ENCODE results near the gene IFITM5.

The IFITM5 gene

DNA sequence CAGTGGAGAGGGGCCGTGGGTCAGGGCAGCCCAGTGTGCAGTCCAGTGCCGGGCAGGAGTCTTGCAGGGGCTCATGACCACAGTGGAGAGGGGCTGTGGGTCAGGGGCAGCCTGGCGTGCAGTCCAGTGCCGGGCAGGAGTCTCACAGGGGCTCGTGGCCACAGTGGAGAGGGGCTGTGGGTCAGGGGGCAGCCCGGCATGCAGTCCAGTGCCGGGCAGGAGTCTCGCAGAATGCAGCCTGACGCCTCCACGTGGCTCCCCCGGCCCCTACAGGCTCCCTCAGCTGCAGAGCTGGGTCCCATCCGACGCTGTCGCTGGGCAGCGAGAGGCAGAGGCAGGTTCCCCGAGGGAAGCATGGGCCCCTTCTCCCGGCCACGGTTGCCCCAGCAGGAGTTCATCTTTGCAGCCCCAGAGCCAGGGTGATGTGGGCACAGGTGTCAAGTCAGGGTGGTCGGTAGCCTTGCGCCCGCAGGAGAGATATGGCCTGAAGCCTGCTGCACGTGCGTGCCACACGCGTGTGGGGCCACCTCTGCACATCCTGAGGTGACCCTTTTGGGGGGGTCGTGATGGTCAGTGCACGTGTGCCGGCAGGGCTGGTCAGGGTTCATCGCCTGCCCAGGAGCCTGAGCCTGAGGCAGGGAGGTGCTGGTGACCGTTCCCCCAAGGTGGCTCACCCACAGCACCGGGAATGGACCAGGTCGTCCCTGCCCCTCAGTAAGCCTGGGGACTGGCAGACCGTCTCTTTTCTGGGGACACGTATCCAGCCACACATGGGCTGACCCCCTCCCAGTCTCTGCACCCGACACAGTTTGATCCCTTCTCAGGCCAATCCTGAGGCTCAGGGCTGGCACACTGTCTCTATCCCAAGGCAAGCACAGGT lies 2.9 kb downstream of the IFITM5 start:
- H3K27ac ChIP-seq: no peak overlapping the region

DNA sequence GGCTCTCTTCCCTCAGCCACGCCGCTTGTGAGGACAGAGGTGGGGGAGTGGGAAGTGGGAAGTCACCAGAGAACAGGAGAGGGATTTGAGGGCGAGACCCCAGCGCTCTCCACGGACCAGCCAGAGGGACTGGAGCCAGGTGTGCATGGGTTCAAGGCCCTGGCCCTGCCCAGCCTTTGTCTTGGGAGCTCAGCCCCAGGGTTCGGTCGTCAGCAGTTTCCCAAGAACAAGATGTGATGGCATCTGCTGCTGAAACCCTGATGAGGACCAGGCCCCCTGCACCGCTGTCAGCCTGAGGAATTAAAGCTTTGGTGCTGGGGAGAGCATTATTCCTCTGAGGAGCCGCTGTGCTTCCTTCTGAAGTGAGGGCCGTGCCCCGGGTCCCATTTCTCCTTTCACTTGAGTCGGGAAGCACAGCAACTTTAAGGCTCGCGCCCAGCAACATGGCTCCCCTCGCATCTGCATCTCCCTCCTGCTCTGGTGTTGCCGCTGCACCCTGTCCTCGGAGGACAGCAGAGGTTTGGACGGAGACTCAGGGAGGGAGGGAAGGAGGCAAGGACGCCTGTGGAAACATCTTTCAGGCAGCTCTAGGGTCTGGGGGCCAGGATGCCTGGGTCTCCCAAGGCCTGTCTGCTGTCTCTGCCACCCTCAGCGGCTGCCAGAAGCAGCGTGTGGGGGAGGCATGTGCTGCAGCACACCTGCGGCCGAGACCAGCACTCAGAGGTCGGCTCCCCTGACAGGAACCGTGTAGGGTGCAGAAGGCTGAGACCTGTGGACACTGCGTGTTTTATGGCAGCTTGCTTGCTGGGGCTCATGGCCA lies 3.8 kb downstream of the IFITM5 start:
- Histone ChIP-seq H3K27ac (no peak overlapping the region), H3K36me3 (replicated peaks) (no peaks in the 10 kb centered on the region), H3K4me3 (ENCODE audit: low read depth, low read length) (no peak overlapping the region), H3K27me3 (replicated peaks) (peaks cover 2% of the 10 kb centered on the region)
- in situ Hi-C loops (cut with HindIII; ENCODE audit: low pct_ligation_motif_present, low sequenced_read_pairs): no loop called here
- TF ChIP-seq CTCF (IDR thresholded peaks at IDR 0.05; ENCODE audit: low read depth, low read length, missing control alignments): no peak
- no peak for DNase-seq

More for the DNA sequence above, 2.9 kb downstream of the IFITM5 start:
- Histone ChIP-seq H3K36me3 (replicated peaks) (no peaks in the 10 kb centered on the region), H3K27me3 (replicated peaks) (peaks cover 2% of the 10 kb centered on the region), H3K4me3 (ENCODE audit: low read depth, low read length) (no peak overlapping the region)
- in situ Hi-C loops (cut with HindIII; ENCODE audit: low pct_ligation_motif_present, low sequenced_read_pairs): no loop called here
- no peak for TF ChIP-seq CTCF (IDR thresholded peaks at IDR 0.05; ENCODE audit: low read depth, low read length, missing control alignments)
- no peak for DNase-seq

DNA sequence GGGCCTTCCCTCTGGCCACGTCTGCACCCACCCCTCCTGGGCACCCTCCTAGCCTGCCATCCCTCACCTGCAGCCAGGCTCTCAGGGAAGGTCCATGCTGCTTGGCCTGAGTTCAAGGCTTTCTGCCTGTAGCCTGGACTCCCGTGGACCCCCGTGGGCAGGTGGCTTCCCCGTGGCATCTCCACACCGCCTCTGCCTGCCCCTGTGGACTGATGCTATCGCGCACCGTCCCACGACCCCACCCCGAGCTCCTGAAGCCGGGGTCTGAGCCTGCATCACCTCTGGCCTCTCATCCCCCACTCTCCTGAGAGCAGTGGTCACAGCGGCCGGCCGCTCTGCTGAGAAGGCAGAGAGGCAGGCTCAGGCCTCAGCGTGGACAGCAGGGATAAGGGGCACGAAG lies 4.5 kb downstream of the IFITM5 start:
- no peak overlapping the region for H3K4me3 ChIP-seq (ENCODE audit: low read depth, low read length)
- TF ChIP-seq CTCF (IDR thresholded peaks at IDR 0.05; ENCODE audit: low read depth, low read length, missing control alignments): no peak
- no peak overlapping the region for H3K27ac ChIP-seq
- in situ Hi-C loops (cut with HindIII; ENCODE audit: low pct_ligation_motif_present, low sequenced_read_pairs): no loop called here
- no peaks in the 10 kb centered on the region for H3K36me3 ChIP-seq (replicated peaks)
- no peaks in the 10 kb centered on the region for H3K27me3 ChIP-seq (replicated peaks)
- no peak for DNase-seq

DNA sequence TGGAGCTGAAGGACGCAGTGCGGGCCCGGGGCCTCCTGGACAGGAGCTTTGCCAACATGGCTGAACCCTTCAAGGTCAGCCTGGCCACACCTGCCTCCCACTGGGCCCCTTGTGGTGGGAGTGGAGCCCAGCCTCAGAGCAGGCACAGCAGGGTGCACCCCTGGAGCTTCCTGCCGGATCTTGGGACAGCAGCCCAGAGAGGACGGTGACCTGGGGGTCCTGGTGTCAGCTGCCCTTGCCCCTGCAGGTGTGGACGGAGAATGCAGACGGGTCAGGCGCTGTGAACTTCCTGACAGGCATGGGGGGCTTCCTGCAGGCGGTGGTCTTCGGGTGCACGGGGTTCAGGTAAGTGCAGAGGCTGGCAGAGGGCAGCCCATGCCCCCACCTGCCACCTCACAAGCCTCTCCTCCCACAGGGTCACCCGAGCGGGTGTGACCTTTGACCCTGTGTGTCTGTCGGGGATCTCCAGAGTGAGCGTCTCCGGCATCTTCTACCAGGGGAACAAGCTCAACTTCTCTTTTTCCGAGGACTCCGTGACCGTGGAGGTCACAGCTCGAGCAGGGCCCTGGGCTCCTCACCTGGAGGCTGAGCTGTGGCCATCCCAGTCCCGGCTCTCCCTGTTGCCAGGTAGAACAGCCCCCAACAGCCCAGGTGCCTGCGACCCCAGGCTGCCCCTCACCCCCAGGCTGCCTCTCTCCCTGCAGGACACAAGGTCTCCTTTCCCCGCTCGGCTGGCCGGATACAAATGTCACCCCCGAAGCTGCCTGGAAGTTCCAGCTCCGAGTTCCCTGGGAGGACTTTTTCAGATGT lies 5.3 kb downstream of the IFITM5 start:
- in situ Hi-C loops (cut with HindIII; ENCODE audit: low pct_ligation_motif_present, low sequenced_read_pairs): no loop called here
- no peak overlapping the region for H3K27ac ChIP-seq
- no peak for DNase-seq
- H3K36me3 ChIP-seq (replicated peaks): no peaks in the 10 kb centered on the region
- H3K4me3 ChIP-seq (ENCODE audit: low read depth, low read length): no peak overlapping the region
- no peak for TF ChIP-seq CTCF (IDR thresholded peaks at IDR 0.05; ENCODE audit: low read depth, low read length, missing control alignments)
- H3K27me3 ChIP-seq (replicated peaks): no peaks in the 10 kb centered on the region

DNA sequence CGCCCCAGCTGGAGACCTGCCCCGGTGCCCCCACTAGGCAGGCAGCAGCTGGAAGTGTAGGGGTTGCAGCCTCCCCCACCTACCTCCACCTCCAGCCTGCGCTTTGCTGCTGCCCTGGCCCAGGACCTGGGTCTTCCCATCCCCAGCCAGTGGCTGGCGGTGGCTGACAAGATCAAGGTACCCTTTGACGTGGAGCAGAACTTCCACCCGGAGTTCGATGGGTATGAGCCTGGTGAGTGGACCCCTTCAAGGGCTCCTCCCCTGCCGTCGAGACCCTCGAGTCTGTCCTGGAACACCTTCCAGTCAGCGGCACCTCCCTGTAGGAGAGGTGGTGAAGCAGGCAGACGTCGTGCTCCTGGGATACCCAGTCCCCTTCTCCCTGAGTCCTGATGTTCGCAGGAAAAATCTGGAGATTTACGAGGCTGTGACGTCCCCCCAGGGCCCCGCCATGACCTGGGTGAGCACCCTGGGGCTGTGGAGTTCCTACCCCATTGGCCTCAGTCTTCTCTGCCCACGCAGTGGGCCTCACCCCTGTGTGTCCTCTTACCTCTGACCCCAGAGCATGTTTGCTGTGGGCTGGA lies 6.0 kb downstream of the IFITM5 start:
- in situ Hi-C loops (cut with HindIII; ENCODE audit: low pct_ligation_motif_present, low sequenced_read_pairs): no loop called here
- no peak for DNase-seq
- Histone ChIP-seq H3K36me3 (replicated peaks) (no peaks in the 10 kb centered on the region), H3K4me3 (ENCODE audit: low read depth, low read length) (no peak overlapping the region), H3K27me3 (replicated peaks) (no peaks in the 10 kb centered on the region), H3K27ac (no peak overlapping the region)
- no peak for TF ChIP-seq CTCF (IDR thresholded peaks at IDR 0.05; ENCODE audit: low read depth, low read length, missing control alignments)
